T-helper 9 cell (primary cell): ENCODE measurements around the gene RASGRF1.

Experiments used
- DNase-seq: peaks from one replicate; pipeline ENCODE4 v3.0.0-alpha.2; 2020

RASGRF1 gene

DNA sequence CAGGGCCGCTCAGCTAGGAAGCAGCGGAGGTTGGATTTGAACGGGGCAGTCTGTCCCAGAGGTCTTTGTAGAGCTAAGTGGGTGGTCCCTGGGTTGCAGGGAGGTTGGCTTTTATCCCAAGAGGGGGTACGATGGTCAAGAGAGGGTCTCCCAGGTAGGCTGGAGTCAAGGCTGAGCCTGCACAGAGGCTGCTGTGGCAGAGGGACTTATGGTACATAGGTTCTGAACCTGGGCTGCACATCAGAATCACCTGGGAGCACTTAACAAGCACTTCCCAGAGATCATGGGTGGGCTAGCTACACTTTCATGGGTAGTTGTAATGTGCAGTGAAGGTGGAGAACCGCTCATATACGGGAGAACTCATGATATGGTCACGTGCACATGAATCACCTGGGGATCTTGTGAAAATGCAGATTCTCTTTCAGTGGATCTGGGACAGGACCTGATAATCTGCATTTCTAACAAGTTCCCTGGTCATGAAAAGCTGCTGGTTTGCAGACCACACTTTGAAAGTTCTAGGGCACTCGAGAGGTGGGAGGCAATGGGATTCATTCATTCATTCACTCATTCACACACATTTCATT is 2.9 kb upstream of the RASGRF1 start:
- no peak for DNase-seq

DNA sequence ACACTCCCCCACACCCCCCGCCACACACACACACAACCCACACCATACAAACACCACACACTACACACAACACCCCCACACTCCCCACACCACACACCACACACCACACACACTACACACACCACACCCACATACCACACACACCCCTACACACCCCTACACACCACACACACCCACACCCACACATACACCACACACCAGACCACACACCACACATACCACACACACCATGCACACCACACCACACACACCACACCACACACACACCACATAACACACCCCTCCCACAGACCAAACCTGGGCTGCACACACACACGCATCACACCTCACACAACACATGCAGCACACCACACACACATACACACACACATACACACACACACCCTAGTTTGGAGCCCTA is 1.8 kb upstream of the RASGRF1 start:
- no peak for DNase-seq

DNA sequence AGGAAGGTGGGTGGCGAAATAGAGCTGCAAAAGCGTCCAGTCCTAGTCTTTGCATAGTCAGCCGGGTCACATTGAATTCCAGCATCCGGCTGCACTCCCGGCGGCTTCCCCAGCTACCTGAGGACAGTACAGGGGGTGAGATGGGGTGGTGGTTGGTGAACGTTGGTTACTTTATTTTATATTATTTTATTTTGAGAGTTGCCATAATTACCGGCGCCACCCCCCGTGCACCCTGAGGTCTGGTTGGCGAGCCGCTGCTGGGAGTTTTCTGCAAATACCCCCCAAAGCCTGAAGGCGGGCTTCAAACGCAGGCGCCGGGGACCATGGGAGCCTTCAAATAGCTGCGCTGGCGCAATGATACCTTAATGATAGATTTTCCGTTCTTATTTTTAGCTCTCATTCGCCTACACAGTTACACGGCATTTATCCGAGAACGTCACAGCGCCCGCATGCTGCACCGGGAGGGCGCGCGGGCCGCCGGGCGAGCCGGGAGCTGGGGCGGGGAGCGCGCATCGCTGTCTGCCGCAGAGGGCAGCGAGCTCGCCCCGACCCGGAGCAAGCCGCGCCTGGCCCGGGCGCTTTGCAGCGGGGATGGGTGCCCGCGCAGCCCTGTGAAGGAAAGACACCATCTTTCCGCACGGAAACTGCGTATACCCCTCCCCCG is 756 bp upstream of the RASGRF1 start:
- DNase-seq, result no peak

DNA sequence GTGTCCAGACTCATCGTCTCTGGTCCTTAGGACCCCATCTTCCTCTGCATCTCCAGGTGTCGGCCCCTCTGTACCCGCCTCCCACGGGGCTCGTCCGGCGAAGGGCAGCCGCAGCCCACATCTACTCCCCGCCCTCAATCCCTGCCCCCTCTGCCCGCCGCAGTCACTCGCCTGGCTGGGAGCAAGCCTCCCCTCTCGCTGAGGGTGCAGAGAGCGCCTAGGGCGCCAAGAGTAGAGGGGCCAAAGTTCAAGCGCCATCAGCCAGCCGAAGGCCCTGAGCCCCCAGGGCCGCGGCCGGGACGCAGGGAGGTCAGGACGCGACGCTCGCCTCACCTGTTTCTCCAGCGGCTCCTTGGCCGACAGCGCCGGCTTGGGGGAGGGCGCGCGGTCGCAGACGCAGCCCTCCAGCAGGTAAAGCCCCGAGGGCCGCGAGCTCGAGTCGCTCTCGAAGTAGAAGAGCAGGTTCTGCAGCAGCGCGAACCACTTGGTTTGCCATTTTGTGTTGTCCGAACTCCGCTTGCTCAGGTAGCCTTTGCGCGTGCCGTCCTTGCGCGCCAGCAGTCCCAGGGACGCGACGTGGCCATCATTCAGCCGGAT is 592 bp downstream of the RASGRF1 start:
- DNase-seq, result no peak

DNA sequence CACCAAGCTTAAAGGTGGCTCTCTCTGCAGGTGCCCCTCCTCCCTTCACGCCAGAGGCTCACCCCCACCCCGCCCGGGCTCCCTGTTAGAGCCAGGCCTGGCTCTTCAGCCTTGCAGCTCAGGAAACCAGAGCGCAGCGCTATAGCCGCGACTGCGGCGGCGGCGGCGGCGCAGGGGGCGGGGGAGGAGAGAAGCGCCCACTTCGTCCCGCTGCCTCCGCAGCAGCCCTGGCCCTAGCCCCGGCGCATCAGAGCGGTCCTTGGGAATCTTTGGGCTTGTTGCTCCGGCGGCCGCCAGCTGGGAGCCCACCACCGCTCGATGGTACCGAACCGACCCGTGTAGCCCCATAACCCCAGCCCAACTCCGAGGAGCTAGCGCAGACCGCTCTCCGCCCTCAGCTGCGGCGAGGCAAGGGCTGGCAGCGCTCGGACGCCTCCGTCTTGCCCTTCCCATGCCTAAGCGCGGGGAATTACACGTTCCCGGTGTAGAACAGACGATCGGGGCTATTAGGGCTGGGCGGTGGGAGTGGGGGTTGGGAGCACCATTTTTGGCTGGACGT is 1.2 kb downstream of the RASGRF1 start:
- DNase-seq, result no peak

DNA sequence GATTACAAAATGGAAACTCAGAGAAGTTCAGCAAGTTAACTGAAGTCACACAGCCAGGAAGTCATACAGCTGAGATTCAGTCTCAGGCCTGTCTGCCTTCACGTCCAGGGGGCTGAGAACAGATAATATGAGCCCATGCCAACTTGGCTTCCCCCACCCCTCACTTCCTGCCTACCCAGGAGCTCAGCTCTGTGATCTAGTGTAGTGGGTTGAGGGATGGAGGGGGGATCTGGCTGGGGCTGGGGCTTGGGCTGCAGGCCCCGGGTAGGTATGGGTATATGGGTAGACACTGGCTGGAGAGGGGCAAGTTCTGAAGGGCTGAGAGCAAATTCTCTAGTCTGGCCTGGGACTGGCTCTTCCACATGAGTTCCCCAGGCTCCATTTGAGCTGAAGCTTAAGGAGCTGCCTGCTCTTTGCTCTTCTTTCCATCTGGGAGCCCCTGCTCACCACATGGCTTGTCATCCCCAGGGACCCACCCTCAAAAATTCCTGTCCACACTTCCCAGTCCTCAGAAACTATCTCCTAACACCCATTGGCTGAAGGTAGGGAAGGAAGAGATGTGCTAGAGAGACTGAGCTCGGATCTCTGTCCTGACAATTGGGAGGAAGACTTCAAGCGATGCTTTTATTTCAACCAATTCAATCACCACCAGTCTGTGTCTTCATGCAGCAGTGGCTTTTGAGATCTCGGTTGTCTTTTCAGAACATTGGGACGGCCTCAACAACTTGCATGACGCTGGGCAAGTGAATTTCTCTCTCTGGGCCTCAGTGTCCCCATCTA is 2.0 kb downstream of the RASGRF1 start:
- DNase-seq, result no peak

DNA sequence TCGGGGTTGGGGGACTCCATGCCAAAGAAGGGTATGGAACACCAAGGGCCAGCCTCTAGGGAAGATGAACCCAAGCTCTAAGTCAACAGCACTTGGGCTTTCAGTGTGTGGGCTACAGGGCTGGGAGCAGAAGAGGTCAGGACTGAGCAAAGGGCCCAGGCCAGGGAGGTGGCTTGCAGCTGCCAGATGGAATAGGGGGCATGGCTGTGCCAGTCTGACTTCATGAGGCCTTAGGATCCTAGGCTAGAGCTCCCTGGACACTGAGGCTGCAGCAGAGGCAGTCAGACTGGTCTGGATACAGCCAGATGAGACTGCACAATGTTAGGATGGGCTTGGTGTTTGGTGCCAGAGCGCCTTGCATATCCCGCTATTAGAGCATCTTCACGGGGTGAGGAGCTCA is 3.8 kb downstream of the RASGRF1 start:
- no peak for DNase-seq

DNA sequence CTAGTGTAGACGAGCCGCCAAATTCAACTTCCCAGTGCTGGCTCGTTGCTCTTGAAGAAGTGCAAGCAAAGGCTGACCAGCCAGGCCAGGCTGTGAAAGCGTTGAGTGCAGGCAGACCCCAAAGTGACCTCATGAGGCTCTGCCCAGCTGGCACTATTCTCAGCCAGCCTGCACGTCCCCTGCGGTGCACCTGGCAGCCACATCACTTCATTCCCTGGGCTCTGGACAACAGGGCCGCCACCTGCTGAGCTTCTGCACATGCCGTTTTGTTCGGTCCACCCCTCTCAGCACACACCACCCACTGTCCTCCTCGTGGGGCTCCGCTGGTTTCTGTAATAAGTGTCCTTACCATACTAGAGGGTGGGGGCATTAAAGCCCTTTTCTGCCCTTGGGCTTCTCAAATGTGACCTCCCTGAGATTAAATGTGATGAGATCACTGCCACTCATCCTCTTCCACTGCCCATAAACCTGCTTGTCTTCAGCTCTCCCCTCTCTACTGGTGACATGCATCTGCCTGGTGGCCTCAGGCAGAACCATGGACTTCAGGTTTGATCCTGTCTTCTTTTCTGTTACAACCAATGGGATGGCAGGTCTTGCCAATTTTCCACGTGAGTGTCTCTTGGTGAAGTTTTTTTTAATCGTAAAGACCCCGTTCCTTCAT is 6.1 kb downstream of the RASGRF1 start:
- DNase-seq, result no peak

DNA sequence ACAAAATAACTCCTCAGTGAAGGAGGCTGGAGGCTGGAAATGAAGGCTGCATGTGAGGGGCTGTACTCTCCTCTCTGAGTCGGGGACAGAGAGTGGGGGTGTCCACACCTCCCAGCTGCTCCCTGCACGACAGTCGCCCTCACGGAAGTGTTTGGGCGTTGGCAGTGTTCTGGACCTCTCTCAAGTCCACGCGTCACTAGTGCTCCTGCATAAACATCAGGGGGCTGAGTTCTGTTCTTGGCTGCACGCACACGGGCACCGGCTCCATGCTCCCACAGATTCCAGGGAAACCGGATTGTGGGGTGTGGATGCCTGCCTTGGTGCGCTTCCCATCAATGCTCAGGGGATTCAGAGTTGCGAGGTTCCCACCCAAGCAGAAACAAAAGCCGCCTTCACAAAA is 7.4 kb downstream of the RASGRF1 start:
- no peak for DNase-seq

DNA sequence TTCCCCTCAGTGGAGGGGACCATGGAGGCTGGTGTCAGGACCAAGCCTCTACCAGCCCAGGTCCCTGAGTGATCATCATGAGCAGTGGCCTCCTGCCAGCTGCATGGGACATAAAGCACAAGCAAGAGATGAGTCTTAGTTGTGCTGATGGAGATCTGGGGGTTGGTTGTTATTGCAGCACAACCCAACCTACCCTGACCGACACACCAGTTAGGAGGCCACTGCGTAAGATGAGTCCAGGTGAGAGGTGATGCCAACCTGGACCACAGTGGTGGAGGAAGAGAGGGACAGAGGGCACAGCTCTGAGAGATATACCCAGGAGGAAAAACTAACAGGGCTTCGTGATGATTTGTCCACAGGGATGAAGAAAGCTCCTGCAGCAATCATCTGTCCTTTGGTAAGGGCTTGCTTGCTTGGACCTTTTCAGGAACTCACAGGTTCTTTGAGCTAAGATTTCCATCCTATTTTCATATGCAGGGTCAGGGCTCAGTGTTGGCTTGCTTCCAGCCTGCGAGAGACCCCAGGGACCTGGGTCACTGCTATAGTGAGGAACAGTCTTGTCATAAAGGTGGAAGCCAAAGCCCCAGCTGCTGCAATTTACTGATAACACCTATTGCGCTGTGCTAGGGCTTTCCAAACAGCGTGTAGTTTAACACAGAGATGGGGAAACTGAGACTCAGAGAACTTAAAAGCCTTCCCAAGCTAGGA is 8.1 kb downstream of the RASGRF1 start:
- DNase-seq, result no peak

DNA sequence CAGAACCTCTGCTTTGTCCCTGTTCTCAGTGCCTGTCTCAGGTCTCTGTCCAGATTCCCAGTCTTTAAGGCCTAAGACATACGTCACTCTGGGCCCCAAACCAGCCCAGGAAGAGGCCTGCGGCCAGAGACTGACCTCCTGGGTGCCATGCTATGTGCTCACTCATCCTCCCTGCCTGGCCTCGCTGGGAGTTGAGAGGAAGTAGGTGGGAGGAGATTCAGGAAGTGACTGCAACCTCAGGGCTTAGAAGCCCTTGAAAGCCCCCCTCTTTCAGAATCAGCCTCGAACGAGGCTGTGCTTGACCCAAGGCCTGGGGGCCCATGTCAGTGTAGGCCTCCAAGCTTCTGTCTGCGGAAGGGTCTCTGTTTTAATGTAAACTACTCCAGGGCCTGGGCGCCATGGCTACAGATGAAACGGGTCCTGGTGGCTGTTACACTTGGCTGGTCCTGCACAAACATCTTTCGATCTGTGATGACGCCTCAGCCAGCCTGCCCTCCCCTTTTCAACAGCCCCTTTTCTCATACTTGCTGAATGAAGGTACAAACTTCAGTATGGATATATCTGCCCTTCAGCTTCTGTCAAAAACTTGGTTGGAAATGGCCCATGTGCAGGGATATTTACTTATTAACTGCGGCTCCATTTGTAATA is 11.7 kb downstream of the RASGRF1 start:
- DNase-seq, result no peak

DNA sequence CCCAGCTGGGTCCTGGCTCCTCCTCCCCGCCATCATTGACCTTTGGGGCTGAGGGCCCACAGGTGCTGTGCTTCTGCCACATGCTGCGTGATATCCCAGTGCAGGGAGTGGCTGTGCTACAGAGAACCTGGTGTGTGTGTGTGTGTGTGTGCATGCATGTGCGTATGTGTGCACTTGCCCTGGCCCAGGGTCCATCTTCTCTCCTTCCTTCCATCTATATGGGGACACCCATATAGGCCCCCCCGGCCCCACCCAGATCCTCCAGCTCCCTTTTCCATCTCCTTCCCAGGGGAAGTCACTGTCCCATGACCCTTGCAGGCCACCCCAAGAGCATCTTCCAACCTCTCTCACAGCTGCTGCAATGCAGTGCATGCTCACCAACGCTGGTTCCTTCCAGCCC is 12.6 kb downstream of the RASGRF1 start:
- DNase-seq, result no peak

DNA sequence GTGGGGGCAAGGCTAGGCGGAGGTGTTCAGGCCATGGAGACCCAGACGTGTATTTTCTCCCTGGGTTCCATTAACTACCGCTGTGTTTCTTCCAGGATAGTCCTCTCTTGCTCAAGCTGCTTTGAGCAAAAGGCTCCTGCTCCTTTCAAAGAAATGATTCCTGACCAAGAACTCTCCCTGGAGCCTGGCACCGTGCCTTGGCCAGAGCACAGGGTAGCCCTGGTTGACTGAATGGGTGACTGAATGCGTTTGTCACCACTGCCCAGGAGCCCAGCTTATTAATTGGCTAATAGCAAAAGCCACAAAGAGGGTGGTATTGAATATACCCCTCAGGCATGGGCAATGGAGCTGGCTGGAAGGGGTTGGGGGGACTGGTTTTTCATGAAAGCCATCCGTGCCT is 13.9 kb downstream of the RASGRF1 start:
- no peak for DNase-seq

DNA sequence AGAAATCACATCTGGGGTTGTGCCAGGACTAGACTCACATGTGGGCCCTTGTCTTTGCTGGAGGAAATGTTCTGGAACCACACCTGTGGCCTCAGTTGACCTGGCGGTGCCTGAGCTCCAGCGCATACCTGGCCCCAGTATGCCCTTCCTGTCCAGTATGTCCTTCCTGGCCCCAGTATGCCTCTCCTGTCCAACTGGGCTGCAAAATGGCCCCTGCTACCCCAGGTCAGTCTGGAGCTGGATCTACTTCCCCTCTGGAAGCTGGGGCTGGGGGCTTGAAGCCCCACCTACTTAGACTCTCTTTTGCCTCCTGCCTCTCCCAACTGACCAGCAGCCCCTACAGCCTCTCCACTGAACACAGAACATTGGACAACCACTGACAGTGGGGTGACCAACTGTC is 15.3 kb downstream of the RASGRF1 start:
- DNase-seq, result no peak

DNA sequence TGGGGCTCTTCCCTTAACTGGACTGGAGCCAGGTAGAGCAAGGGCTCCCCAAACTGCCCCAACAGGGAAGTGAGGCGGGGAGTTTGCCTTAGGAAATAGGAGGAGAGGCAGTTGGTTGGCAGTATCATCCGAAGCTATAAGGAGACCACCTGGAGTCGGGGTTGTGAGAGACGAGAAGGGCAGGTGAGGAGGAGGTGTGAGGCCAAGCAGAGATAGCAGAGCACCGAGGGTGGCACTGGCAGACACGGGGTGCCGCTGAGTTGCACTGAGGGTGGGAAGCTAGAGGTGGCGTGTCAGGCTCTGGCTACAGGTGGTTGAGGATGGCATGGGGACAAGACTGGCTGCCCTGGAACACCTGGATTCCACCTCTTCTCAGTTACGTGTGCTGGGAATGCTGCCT is 17.2 kb downstream of the RASGRF1 start:
- DNase-seq, result no peak

DNA sequence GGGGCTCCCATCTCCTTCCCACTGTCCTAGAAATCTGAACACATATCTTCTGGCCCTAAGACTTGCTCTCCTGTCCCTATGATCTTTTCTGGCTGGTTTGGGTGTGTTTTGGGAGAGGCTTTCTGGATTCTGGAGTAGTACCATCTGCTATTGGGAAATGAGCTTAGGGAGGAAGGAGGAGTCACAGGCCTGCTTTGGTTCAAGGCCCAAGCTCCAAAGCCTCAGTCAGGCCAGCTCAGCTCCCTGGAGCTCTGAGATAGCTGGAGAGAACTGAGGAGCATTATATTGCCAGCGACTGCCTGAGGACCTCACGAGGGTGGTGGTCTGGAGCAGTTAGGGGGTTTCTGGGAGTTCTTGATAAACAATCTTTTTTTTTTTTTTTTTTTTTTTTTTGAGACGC is 18.7 kb downstream of the RASGRF1 start:
- no peak for DNase-seq

DNA sequence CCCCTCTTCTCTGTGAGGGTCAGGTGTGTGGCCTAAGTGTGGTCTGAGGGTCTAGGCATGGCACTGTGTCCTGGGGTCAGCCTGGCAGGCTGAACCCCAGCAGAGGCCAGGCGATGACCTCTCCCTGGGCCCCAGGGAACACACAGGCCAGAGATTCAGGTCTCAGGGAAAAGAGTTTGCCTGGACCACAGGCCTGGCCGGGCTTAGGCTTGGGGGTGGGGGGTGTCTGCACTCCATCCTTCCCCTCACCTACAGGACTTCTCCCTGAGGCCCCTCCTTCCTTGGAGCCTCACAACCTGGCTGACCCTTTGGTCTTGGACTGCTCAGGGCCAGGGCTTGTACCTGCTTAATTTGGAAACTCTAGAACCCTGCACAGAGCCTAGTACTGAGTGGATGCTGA is 21.8 kb downstream of the RASGRF1 start:
- DNase-seq, result no peak

DNA sequence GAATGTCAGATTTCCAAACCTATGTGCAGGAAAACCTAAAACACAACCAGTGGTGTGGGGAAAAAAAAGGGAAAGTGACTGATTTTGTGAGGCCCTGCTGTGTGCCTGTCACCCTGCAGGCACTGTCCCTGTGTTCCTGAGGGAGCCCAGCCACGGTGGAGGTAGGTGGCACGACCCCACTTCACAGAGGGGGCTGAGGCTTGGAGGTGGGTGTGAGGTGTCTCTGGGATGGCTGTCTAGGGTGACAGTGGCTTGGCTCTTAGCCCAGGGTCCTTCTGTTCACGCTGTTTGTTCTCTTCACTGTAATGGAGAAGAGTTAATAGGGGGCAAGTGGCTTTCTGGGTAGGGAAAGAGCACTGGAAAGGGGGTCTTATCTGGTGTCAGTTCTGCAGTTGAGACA is 22.6 kb downstream of the RASGRF1 start:
- DNase-seq, result no peak

DNA sequence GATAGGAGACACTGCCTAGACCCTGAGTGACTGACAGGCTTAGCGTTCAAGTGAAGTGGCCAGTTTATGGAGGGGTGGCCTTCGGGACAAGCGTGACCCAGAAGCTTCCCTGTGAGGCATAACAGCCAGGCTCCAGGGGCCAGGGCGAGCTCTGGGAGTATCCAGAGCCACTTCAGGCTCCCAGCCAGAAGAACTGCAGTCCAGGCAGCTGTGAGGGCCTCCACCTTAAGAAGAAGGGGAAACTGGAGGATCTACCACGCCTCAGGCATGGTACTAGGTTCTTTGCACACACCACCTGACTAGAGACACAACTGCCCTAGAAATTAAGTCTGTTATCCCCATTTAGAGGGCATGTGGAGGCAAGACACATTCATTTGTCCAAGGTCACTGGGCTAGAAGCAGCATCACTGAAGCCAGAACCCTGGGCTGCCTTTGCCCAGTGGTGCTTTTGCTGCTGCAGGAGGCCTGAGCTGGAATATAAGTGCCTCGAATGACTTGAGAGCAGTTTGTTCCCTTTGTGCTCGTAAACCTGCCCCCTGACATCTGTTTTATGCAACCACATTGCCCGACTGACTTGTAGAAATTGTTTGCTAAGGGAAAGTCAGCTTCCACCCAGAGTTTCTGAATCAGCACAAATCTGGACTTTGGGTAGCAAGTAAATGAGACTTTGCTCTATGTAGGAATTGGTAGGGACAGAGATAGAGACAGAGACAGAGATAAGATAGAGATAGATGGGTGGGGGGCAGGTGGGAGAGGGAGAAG is 23.3 kb downstream of the RASGRF1 start:
- no peak for DNase-seq

DNA sequence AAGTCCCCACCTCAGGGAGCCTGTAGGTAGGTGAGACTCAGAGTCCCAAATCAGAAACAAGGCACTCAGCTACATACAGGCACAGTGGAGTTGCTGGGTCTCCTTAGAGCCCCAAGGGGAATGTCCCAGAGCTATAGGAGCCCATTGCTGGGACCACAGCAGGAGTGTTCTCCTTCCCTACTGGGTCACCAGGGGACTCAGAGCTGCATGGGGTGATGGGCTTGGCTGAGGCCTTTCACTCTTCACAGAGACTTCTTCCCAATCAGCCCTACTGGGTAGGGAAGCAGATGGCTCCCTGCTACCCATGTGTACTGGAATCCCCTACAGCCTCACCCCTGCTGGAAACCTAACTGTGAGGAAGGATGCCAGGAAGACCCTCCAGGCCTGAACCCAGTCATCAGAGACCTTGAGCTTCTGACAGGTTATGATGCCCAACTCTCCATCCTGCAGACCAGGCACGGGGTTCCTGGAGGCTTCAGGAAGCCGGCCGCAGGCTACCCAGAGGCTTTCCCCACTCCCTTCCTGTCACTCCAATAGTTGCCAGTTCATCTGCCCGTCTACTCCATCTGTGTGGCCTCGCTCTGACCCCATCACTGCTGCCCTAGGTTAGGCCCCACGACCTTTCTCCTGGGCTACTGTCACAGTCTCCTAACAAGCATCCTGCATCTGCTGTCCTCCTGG is 24.0 kb downstream of the RASGRF1 start:
- no peak for DNase-seq
